Glutamatergic neuron (in vitro differentiated cells): ENCODE measurements around the gene TAS1R1. TPM values are rescaled to one million over a fixed set of nuclear protein-coding genes. Genes with fewer than 3 reads are reported as not detected.
A peak's percentile ranks its signal among the peaks of the same experiment; 100 is the strongest.

Experiments used
- DNase-seq: peaks from one replicate; pipeline ENCODE4 v3.0.0; 2022
- H3K27ac Mint-ChIP-seq: one replicate; pipeline ENCODE4 v1.8.0; 2020; ENCODE audit warnings: mild to moderate bottlenecking, mixed read lengths, inconsistent platforms; ENCODE audit not compliant: unreplicated experiment
- H3K27me3 Mint-ChIP-seq: one replicate; pipeline ENCODE4 v1.8.0; 2020; ENCODE audit warnings: mild to moderate bottlenecking, moderate library complexity, mixed read lengths, inconsistent platforms; ENCODE audit not compliant: unreplicated experiment
- H3K36me3 Mint-ChIP-seq: one replicate; pipeline ENCODE4 v1.8.0; 2020; ENCODE audit warnings: mild to moderate bottlenecking, mixed read lengths, inconsistent platforms; ENCODE audit not compliant: unreplicated experiment
- H3K4me1 Mint-ChIP-seq: one replicate; pipeline ENCODE4 v1.8.0; 2020; ENCODE audit warnings: mild to moderate bottlenecking, low read depth, mixed read lengths, inconsistent platforms; ENCODE audit not compliant: unreplicated experiment
- H3K4me3 Mint-ChIP-seq: one replicate; pipeline ENCODE4 v1.8.0; 2020; ENCODE audit warnings: mild to moderate bottlenecking, mixed read lengths, inconsistent platforms; ENCODE audit not compliant: unreplicated experiment
- H3K9me3 Mint-ChIP-seq: one replicate; pipeline ENCODE4 v1.8.0; 2020; ENCODE audit warnings: mild to moderate bottlenecking, moderate library complexity, mixed read lengths, inconsistent platforms; ENCODE audit not compliant: unreplicated experiment
- CTCF ChIP-seq: fragments of 200-600 bp; sonication (generic); IDR thresholded peaks from one replicate; pipeline ENCODE4 v1.5.0; 2021; ENCODE audit not compliant: partially characterized antibody, unreplicated experiment
- total RNA-seq: library from RNA; stranded (reverse); fragmentation: NEBNext Ultra II Directional; extraction: Animal tissue kit (Norgen Biotek cat#: 25700); gene quantifications from one replicate; pipeline ENCODE4 v1.2.1, GENCODE V29; 2021; ENCODE audit not compliant: unreplicated experiment

The TAS1R1 gene
- total RNA-seq, 1 donor from 2014 or later, result not detected

GRCh38 chr1:6603238-6603914 is 48.3 kb downstream of the TAS1R1 start:
- Mint-ChIP-seq H3K27me3 (peaks cover 9% of the 10 kb centered on the region), H3K4me1 (peaks cover 22% of the 10 kb centered on the region)

GRCh38 chr1:6603915-6604558 is 48.9 kb downstream of the TAS1R1 start:
- H3K27me3 Mint-ChIP-seq, result peaks cover 9% of the 10 kb centered on the region
- H3K4me1 Mint-ChIP-seq, result peaks cover 22% of the 10 kb centered on the region
- H3K36me3 Mint-ChIP-seq, result no peaks in the 10 kb centered on the region
- no peak for DNase-seq
- H3K9me3 Mint-ChIP-seq, result peaks cover 13% of the 10 kb centered on the region
- H3K4me3 Mint-ChIP-seq, result peak overlapping the region; percentile 76
- TF ChIP-seq CTCF, result no peak
- H3K27ac Mint-ChIP-seq, result peak overlapping the region; percentile 75

More at GRCh38 chr1:6603238-6603914, 48.3 kb downstream of the TAS1R1 start:
- DNase-seq, result peak; percentile 56
- H3K4me3 Mint-ChIP-seq, result peak overlapping the region; percentile 76
- peaks cover 13% of the 10 kb centered on the region for H3K9me3 Mint-ChIP-seq
- no peaks in the 10 kb centered on the region for H3K36me3 Mint-ChIP-seq
- no peak for TF ChIP-seq CTCF
- H3K27ac Mint-ChIP-seq, result peak overlapping the region; percentile 75

- TF ChIP-seq CTCF, result no peak
Measured at GRCh38 chr1:6612641-6613360, 57.7 kb downstream of the TAS1R1 start.

GRCh38 chr1:6613361-6614018 is 58.4 kb downstream of the TAS1R1 start, which contains the start of gene PHF13:
TSS of gene PHF13 (plus strand) at chr1:6613731. CDS start at chr1:6614067, 336 bp downstream.
- Mint-ChIP-seq H3K27me3 (peaks cover 17% of the 10 kb centered on the region), H3K9me3 (peaks cover 7% of the 10 kb centered on the region), H3K27ac (peak within 1 kb of the TSS; percentile 71), H3K4me3 (peak within 1 kb of the TSS; percentile 93), H3K4me1 (peaks cover 3% of the 10 kb centered on the region), H3K36me3 (no peaks in the 10 kb centered on the region)
- peak; percentile 100 for DNase-seq
- no peak for TF ChIP-seq CTCF

More at GRCh38 chr1:6612641-6613360, 57.7 kb downstream of the TAS1R1 start:
- H3K27me3 Mint-ChIP-seq, result peaks cover 17% of the 10 kb centered on the region
- H3K27ac Mint-ChIP-seq, result peak overlapping the region; percentile 71
- H3K36me3 Mint-ChIP-seq, result no peaks in the 10 kb centered on the region
- H3K4me3 Mint-ChIP-seq, result peak overlapping the region; percentile 93
- H3K9me3 Mint-ChIP-seq, result peaks cover 7% of the 10 kb centered on the region
- no peak for DNase-seq
- H3K4me1 Mint-ChIP-seq, result peaks cover 3% of the 10 kb centered on the region
